Skeletal muscle satellite cell (primary cell): ENCODE data around the gene TAP1.
"Not testable (repeated sequence)": the region's sequence is repeated elsewhere in the genome, so short reads cannot be mapped to it uniquely, and the experiment has no call there.

Experiments used
- H3K27me3 ChIP-seq: 2 replicates; pipeline ENCODE4 v1.7.0; 2013; ENCODE audit warnings: low read length; ENCODE audit not compliant: control insufficient read depth, insufficient read depth
- H3K36me3 ChIP-seq: 2 replicates; pipeline ENCODE4 v1.7.0; 2013; ENCODE audit warnings: mild to moderate bottlenecking, control low read depth, low read length; ENCODE audit not compliant: insufficient read depth
- H3K4me1 ChIP-seq: 2 replicates; pipeline ENCODE4 v1.7.0; 2013; ENCODE audit warnings: low read length; ENCODE audit not compliant: control insufficient read depth, insufficient read depth
- H3K4me2 ChIP-seq: 2 replicates; pipeline ENCODE4 v1.7.0; 2013; ENCODE audit warnings: mild to moderate bottlenecking, low read length
- H3K4me3 ChIP-seq: 2 replicates; pipeline ENCODE4 v1.7.0; 2013; ENCODE audit warnings: low read length
- H3K9ac ChIP-seq: 2 replicates; pipeline ENCODE4 v1.7.0; 2013; ENCODE audit warnings: mild to moderate bottlenecking, low read depth, low read length, moderate library complexity
- H3K9me3 ChIP-seq: replicated peaks from 2 replicates; pipeline ENCODE4 v1.7.0; 2013; ENCODE audit warnings: mild to moderate bottlenecking, control low read depth, low read length

TAP1 gene

DNA sequence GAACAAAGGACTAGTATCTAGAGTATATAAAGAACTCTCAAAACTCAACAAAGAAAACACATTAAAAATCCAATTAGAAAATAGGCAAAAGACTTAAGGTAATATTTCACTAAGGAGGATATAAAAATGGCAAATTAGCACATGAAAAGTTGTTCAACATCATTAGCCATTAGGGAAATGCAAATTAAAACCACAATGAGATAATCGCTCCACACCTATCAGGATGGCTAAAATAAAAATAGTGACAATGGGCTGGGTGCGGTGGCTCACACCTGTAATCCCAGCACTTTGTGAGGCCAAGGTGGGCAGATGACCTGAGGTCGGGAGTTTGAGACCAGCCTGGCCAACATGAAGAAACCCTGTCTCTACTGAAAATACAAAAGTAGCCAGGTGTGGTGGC is 27.5 kb upstream of the TAP1 start:
- H3K4me2 ChIP-seq, H3K4me1 ChIP-seq, H3K36me3 ChIP-seq, H3K4me3 ChIP-seq, H3K9me3 ChIP-seq, H3K9ac ChIP-seq: not testable (repeated sequence)
- peaks cover 57% of the 10 kb centered on the region for H3K27me3 ChIP-seq

DNA sequence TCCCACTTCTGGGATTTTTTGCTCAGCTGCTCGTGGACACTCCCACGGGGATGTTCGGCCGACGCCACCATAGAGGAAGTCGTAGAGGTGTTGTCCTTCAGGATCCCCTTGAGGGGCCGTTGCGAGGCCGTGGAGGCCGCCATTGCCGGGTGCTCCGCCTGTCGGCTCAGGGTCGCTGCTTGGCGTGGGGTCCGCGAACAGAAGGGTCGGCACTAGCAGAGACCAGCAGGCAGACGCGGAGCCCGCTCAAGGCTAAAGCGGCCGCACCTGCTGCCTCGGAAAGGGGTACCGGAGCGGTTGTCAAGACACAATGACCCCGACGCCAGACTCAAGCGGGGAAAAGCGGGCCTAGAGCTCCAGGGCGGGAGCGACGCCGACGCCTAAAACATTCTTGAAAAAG is 26.2 kb upstream of the TAP1 start:
- H3K9me3 ChIP-seq: no peaks in the 10 kb centered on the region
- peaks cover 66% of the 10 kb centered on the region for H3K27me3 ChIP-seq
- H3K9ac ChIP-seq: no peak overlapping the region
- H3K4me3 ChIP-seq: no peak overlapping the region
- H3K4me1 ChIP-seq: no peaks in the 10 kb centered on the region
- H3K4me2 ChIP-seq: no peak overlapping the region
- H3K36me3 ChIP-seq: no peaks in the 10 kb centered on the region

GRCh38 chr6:32876603-32877002 is 23.1 kb upstream of the TAP1 start:
- Histone ChIP-seq H3K4me1 (no peaks in the 10 kb centered on the region), H3K36me3 (no peaks in the 10 kb centered on the region), H3K4me2 (no peak overlapping the region), H3K27me3 (peaks cover 60% of the 10 kb centered on the region), H3K9me3 (no peaks in the 10 kb centered on the region), H3K9ac (no peak overlapping the region), H3K4me3 (no peak overlapping the region)

GRCh38 chr6:32873947-32874346 is 20.4 kb upstream of the TAP1 start:
- not testable (repeated sequence) for H3K36me3 ChIP-seq, H3K4me3 ChIP-seq, H3K4me2 ChIP-seq, H3K9me3 ChIP-seq, H3K4me1 ChIP-seq, H3K9ac ChIP-seq
- H3K27me3 ChIP-seq: peaks cover 61% of the 10 kb centered on the region

DNA sequence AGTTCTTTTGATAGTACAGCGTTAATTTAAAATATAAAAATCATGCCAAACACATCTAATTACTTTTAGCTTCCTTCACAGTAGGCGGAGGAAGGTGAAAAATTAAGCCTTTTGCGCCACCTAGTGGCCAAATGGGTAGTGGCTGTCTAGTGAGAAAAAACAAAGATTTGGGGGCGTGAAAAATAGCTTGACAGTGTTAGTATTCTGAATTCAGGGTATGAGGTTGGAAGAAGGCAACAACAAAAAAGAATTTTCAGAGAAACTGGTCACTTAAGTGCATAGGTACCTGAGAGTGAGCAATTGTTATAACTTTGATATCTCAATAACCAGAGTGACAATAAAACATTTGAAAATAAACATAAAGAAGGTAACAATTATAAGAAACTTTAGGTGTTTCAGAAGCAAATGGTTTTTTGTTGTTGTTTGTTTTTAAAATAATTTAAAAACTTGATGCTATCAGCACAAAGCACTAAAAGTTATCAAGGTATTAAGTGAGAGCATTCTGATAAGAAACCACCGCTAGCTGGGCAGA is 14.8 kb upstream of the TAP1 start:
- no peak overlapping the region for H3K4me3 ChIP-seq
- no peaks in the 10 kb centered on the region for H3K4me1 ChIP-seq
- no peaks in the 10 kb centered on the region for H3K36me3 ChIP-seq
- no peak overlapping the region for H3K9ac ChIP-seq
- H3K9me3 ChIP-seq: no peaks in the 10 kb centered on the region
- no peak overlapping the region for H3K4me2 ChIP-seq
- peaks cover 58% of the 10 kb centered on the region for H3K27me3 ChIP-seq

DNA sequence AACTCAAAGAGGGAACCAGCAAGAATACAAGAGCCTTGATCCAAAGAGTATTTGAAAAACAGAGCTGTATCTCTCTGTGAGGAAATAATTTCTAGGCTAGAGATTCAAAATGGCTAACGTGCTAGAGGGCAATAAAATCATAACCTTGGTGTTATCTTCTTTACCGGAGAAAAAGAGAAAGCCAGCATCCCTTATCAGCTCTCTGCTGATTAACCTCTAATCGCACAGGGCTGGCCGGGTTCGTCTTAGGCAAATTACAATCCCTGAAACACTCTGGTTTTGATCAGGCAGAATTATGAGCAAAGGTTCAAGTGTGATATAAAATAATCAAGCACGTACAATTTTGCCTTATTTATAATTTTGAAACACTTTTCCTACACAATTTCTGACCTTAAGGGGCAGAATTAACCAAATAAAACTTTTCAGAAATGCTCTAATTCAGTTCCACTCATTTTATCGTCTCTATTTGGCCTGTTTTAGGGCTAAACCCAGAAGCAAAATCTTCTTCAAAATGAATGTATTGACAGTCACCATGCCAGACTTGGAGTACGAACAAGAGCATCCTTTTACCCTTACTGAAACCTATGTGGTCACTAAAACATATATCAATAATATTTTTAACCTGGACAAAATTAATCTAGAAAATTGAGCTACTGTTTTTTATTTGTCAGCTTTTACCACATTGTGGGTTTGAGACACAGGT is 14.2 kb upstream of the TAP1 start:
- Histone ChIP-seq H3K27me3 (peaks cover 62% of the 10 kb centered on the region), H3K4me3 (no peak overlapping the region), H3K9ac (no peak overlapping the region)

GRCh38 chr6:32867022-32867477 is 13.5 kb upstream of the TAP1 start:
- Histone ChIP-seq H3K27me3 (peaks cover 62% of the 10 kb centered on the region), H3K9me3 (no peaks in the 10 kb centered on the region), H3K9ac (no peak overlapping the region), H3K4me2 (no peak overlapping the region), H3K4me1 (no peaks in the 10 kb centered on the region), H3K4me3 (no peak overlapping the region), H3K36me3 (no peaks in the 10 kb centered on the region)

More for the DNA sequence above, 14.2 kb upstream of the TAP1 start:
- no peaks in the 10 kb centered on the region for H3K36me3 ChIP-seq
- H3K4me1 ChIP-seq: no peaks in the 10 kb centered on the region
- no peaks in the 10 kb centered on the region for H3K9me3 ChIP-seq
- H3K4me2 ChIP-seq: no peak overlapping the region

- H3K4me2 ChIP-seq: no peak overlapping the region
- H3K27me3 ChIP-seq: peaks cover 52% of the 10 kb centered on the region
- H3K9ac ChIP-seq: no peak overlapping the region
- no peaks in the 10 kb centered on the region for H3K4me1 ChIP-seq
- no peaks in the 10 kb centered on the region for H3K9me3 ChIP-seq
- no peak overlapping the region for H3K4me3 ChIP-seq
- H3K36me3 ChIP-seq: no peaks in the 10 kb centered on the region
These were observed 12.4 kb upstream of the TAP1 start for GRCh38 chr6:32865724-32866443.

DNA sequence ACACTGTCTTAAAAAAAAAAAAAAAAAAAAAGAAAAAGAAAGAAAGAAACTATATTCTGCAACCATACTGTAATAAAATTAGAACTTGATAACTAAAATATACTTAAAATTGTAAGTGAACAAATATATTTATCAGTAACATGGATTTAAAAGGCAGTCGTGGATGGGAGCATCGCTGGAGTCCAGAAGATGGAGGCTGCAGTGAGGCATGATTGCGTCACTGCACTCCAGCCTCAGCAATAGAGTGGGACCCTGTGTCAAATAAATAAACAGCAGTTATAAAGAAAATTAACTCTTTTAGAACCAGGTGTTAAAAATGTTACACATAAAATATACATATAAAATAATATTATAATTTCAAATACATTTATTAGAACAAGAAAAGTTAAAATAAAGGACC is 9.2 kb upstream of the TAP1 start:
- Histone ChIP-seq H3K36me3 (no peaks in the 10 kb centered on the region), H3K4me2 (no peak overlapping the region), H3K4me1 (no peaks in the 10 kb centered on the region), H3K27me3 (peaks cover 39% of the 10 kb centered on the region), H3K9me3 (no peaks in the 10 kb centered on the region), H3K4me3 (no peak overlapping the region), H3K9ac (no peak overlapping the region)

- no peaks in the 10 kb centered on the region for H3K9me3 ChIP-seq
- H3K36me3 ChIP-seq: no peaks in the 10 kb centered on the region
- H3K9ac ChIP-seq: no peak overlapping the region
- H3K4me2 ChIP-seq: no peak overlapping the region
- no peaks in the 10 kb centered on the region for H3K4me1 ChIP-seq
- peaks cover 27% of the 10 kb centered on the region for H3K27me3 ChIP-seq
- H3K4me3 ChIP-seq: no peak overlapping the region
These were observed 7.2 kb upstream of the TAP1 start for GRCh38 chr6:32860674-32861073.

GRCh38 chr6:32858194-32858593 is 4.7 kb upstream of the TAP1 start:
- no peaks in the 10 kb centered on the region for H3K36me3 ChIP-seq

More at GRCh38 chr6:32858194-32858593, 4.7 kb upstream of the TAP1 start:
- H3K9ac ChIP-seq: no peak overlapping the region
- no peaks in the 10 kb centered on the region for H3K9me3 ChIP-seq
- peaks cover 22% of the 10 kb centered on the region for H3K27me3 ChIP-seq
- peaks cover 6% of the 10 kb centered on the region for H3K4me1 ChIP-seq
- H3K4me2 ChIP-seq: no peak overlapping the region
- no peak overlapping the region for H3K4me3 ChIP-seq
